Stimulated activated CD8-positive, alpha-beta memory T cell treated with anti-CD3 and anti-CD28 coated beads, Interleukin-12 subunit alpha, Interleukin-12 subunit beta, amount 100 ng/mL, for 24 hours (primary cell): Measurements from ENCODE around the gene MCF2L2.

Source experiments
- DNase-seq: peaks from one replicate; pipeline ENCODE4 v3.0.0-alpha.2; 2020; ENCODE audit errors: extremely low read depth

Gene MCF2L2

DNA sequence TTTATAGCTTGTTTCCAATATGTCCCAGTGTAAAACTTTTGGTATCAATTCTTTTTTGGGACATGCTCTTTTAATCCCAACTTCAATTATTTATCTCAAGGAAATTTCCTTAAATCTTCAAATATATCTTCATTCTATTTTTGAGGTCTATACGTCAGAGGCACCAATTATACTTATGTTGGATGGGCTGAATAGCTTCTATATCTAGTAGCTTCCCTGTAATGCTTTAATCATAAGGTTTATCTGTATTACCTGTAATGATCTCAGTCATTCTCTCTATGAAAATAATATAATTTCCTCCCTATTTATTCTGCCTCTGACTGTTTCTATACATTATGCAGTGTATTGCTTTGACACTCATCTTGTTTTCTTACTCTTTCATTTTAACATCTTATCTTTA lies 299.2 kb downstream of the MCF2L2 start:
- no peak for DNase-seq

- no peak for DNase-seq
Measured at GRCh38 chr3:183128709-183129108, 299.7 kb downstream of the MCF2L2 start.
